GM12865 (cell line): ENCODE results near the gene KCNJ5.

Source experiments
- DNase-seq: peaks from one replicate; pipeline ENCODE4 v3.0.0; 2010; ENCODE audit warnings: low read depth
- H3K4me3 ChIP-seq: 2 replicates; pipeline ENCODE4 v1.5.1; 2011; ENCODE audit warnings: mild to moderate bottlenecking, low read depth, low read length, control low read depth
- CTCF ChIP-seq: IDR thresholded peaks from 2 replicates; pipeline ENCODE4 v1.5.1; 2011; ENCODE audit warnings: low read length, control low read depth, low read depth, inconsistent platforms; ENCODE audit not compliant: insufficient read depth; ENCODE audit errors: missing control alignments

KCNJ5 gene

GRCh38 chr11:128968916-128969315, 77.8 kb downstream of the KCNJ5 start:
- no peak for TF ChIP-seq CTCF
- no peak overlapping the region for H3K4me3 ChIP-seq
- DNase-seq, result no peak
